Transverse colon (tissue), 4 donors: Measurements from ENCODE around the gene PROX1. TPM values are rescaled to one million over a fixed set of nuclear protein-coding genes. Genes with fewer than 3 reads are reported as not detected.

Source experiments
- DNase-seq: peaks from one replicate; pipeline ENCODE4 v3.0.0-alpha.2; 2019
- H3K27ac ChIP-seq, 4 donors: fragments of 200-600 bp; sonication (generic); 2 replicates each; pipeline ENCODE4 v1.5.1; 2016 to 2018; ENCODE audit warnings: inconsistent platforms in 4 of 4
- H3K27me3 ChIP-seq: fragments of 200-600 bp; sonication (generic); 2 replicates; pipeline ENCODE4 v1.5.1; 2017; ENCODE audit warnings: inconsistent platforms
- H3K36me3 ChIP-seq, 4 donors: fragments of 200-600 bp; sonication (generic); 2 replicates each; pipeline ENCODE4 v1.5.1; 2017 to 2019; ENCODE audit warnings: inconsistent platforms in 4 of 4
- H3K4me1 ChIP-seq, 4 donors: fragments of 200-600 bp; sonication (generic); 2 replicates each; pipeline ENCODE4 v1.5.1; 2017 to 2020; ENCODE audit warnings: inconsistent platforms in 4 of 4
- H3K4me3 ChIP-seq, 4 donors: fragments of 200-600 bp; sonication (generic); 1 replicate in 1 of 4; 2 replicates in 3 of 4; pipeline versions ENCODE4 v1.5.1 to v1.6.1; 2017 to 2019; ENCODE audit warnings: inconsistent platforms in 4 of 4
- H3K9me3 ChIP-seq, 2 donors: fragments of 200-600 bp; sonication (generic); 2 replicates each; pipeline ENCODE4 v1.5.1; 2017 to 2019; ENCODE audit warnings: inconsistent platforms in 2 of 2
- CTCF ChIP-seq, 5 experiments: fragments of 200-600 bp in 3 of 5; fragments of 450-650 bp in 2 of 5; sonication (generic) in 3 of 5; IDR thresholded peaks; 1 replicate in 2 of 5; 2 replicates in 3 of 5; pipeline ENCODE4 v1.5.1; 2016 to 2017; ENCODE audit warnings: antibody characterized with exemption in 5 of 5, inconsistent platforms in 3 of 5, mild to moderate bottlenecking in 2 of 5, moderate library complexity in 1 of 5
- EP300 ChIP-seq: sonication (generic); formaldehyde crosslinking; IDR thresholded peaks from one replicate; pipeline ENCODE4 v1.6.1; 2017; ENCODE audit warnings: antibody characterized with exemption, low read depth
- POLR2A ChIP-seq: fragments of 450-650 bp; IDR thresholded peaks from one replicate; pipeline ENCODE4 v1.6.1; 2016; ENCODE audit warnings: antibody characterized with exemption, mild to moderate bottlenecking, moderate library complexity
- POLR2AphosphoS5 ChIP-seq, 3 donors: sonication (generic); formaldehyde crosslinking; IDR thresholded peaks; one replicate each; pipeline ENCODE4 v1.6.1; 2016; ENCODE audit warnings: antibody characterized with exemption in 3 of 3
- WGBS, 2 donors: methylation state at CpG; one replicate each; pipeline ENCODE4 v1.1.5; 2018; ENCODE audit warnings: low coverage in 1 of 2; 5-methylcytosine and 5-hydroxymethylcytosine counted together
- in situ Hi-C, 4 donors: fragments of 200-750 bp; cut with MboI; loops; one replicate each; pipeline versions ENCODE4 v1.15.0 to v1.15.1; 2017; ENCODE audit warnings: low sequenced_read_pairs in 3 of 4, low pct_ligation_motif_present in 1 of 4, low pct_unique_long_range_greater_than_20kb in 1 of 4
- intact Hi-C: fragments of 100-400 bp; cut with DNase I; formaldehyde crosslinking; loops from one replicate; pipeline ENCODE4 v1.15.1; 2023; ENCODE audit warnings: low total_unique reads
- total RNA-seq, 4 donors: library from RNA; depleted of rRNA; stranded (reverse); fragments of >200 nt; gene quantifications; one replicate each; pipeline ENCODE4 v1.1.0, GENCODE V29; 2016

PROX1 gene
- total RNA-seq, 4 donors from 2014 or later, result 3.4 to 16.1 (median 8.0) TPM

- intact Hi-C loops, result no loop called here
- 67 to 90% methylated on average over 4 to 6 of the region's 6 CpGs for WGBS, 2 donors
- TF ChIP-seq POLR2AphosphoS5 (IDR thresholded peaks at IDR 0.05) (peak in 1 of 3 donors; percentile 34), POLR2A (no peak), EP300 (no peak), CTCF (IDR thresholded peaks at IDR 0.05) (no peak)
Measured at GRCh38 chr1:214029796-214030195, 42.0 kb downstream of the PROX1 start.

GRCh38 chr1:214031267-214031650, 43.5 kb downstream of the PROX1 start:
- no peaks in the 10 kb centered on the region for H3K4me1 ChIP-seq
- DNase-seq, result no peak
- H3K27me3 ChIP-seq, result no peaks in the 10 kb centered on the region
- H3K9me3 ChIP-seq, result no peaks in the 10 kb centered on the region
- H3K4me3 ChIP-seq, result no peak overlapping the region
- peak overlapping the region in 2 of 4 donors; percentile 15 to 16 for H3K27ac ChIP-seq
- WGBS, 2 donors, result 72 to 78% methylated on average over 3 to 5 of the region's 5 CpGs
- in situ Hi-C loops (no loop called here), intact Hi-C loops (no loop called here)
- no peaks in the 10 kb centered on the region for H3K36me3 ChIP-seq
- TF ChIP-seq POLR2A (no peak), POLR2AphosphoS5 (IDR thresholded peaks at IDR 0.05) (no peak), EP300 (no peak), CTCF (IDR thresholded peaks at IDR 0.05) (no peak)

More at GRCh38 chr1:214029796-214030195, 42.0 kb downstream of the PROX1 start:
- in situ Hi-C loops, result no loop called here
- Histone ChIP-seq H3K4me3 (no peak overlapping the region), H3K27ac (peak overlapping the region in 2 of 4 donors; percentile 16 to 50), H3K9me3 (no peaks in the 10 kb centered on the region), H3K36me3 (no peaks in the 10 kb centered on the region), H3K27me3 (no peaks in the 10 kb centered on the region), H3K4me1 (no peaks in the 10 kb centered on the region)
- no peak for DNase-seq

DNA sequence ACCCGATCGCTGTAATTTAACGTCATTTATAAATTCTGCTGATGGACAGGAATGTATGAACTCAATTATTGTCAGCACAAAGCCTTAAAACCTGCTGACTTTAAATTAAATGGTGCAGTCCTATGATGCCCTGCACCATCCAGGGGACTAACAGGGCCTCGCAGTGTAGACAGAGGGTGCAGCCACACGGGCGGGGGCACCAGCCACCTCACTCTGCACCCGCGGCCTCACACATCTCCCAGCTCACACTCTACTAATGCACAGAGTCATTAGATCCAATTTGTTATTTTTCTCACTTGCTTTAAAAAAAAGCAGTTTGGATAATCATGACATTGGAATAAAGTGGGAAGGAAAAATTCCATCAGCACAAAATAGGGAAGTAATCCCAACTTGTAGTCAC, 49.7 kb downstream of the PROX1 start:
- in situ Hi-C loops, result no loop called here
- Histone ChIP-seq H3K27me3 (no peaks in the 10 kb centered on the region), H3K27ac (no peak overlapping the region), H3K9me3 (no peaks in the 10 kb centered on the region), H3K4me3 (no peak overlapping the region), H3K36me3 (no peaks in the 10 kb centered on the region), H3K4me1 (no peaks in the 10 kb centered on the region)
- intact Hi-C loops, result no loop called here
- TF ChIP-seq CTCF (IDR thresholded peaks at IDR 0.05), result no peak
- no peak for TF ChIP-seq POLR2AphosphoS5 (IDR thresholded peaks at IDR 0.05)
- TF ChIP-seq EP300, result no peak
- TF ChIP-seq POLR2A, result no peak
- WGBS, 2 donors, result 86 to 92% methylated on average over 5 to 8 of the region's 8 CpGs
- DNase-seq, result no peak

DNA sequence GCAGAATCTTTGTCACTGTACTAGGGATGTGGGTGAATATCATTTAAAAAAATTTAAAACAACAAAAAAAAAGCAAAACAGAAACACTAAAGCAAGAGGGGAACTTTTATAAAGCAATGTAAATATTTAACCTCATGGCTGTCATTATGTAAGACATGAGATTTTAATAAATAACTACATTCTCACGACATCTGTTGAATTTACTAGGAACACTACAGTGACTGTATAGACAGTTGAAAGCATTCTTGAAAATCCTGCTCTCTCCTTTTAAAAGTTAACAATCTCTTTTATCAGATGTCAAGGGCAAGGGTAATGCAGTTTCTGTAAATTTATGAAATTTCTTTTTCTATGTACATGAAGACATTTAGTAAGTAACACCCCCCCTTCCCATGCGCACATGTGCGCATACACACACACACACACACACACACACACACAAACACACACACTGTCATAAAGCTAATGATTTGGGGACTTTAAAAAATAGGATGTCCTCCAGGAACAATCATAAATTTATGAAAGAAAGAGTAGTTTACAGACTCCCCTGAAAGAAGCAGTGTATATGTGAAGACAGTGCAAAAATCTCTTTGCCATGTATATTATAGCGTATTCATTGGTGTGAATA, 51.7 kb downstream of the PROX1 start:
- no peak for DNase-seq

More for the DNA sequence above, 51.7 kb downstream of the PROX1 start:
- intact Hi-C loops (no loop called here), in situ Hi-C loops (no loop called here)
- Histone ChIP-seq H3K27me3 (no peaks in the 10 kb centered on the region), H3K36me3 (no peaks in the 10 kb centered on the region), H3K4me3 (no peak overlapping the region), H3K4me1 (no peaks in the 10 kb centered on the region), H3K9me3 (no peaks in the 10 kb centered on the region), H3K27ac (no peak overlapping the region)
- WGBS, 2 donors, result 77 to 78% methylated on average over 4 of the region's 4 CpGs
- TF ChIP-seq EP300, result no peak
- TF ChIP-seq POLR2AphosphoS5 (IDR thresholded peaks at IDR 0.05), result no peak
- TF ChIP-seq CTCF (IDR thresholded peaks at IDR 0.05), result no peak
